Transverse colon (tissue), 3 donors: Measurements from ENCODE around the gene TMOD1.

Source experiments
- CTCF ChIP-seq, 5 experiments: fragments of 200-600 bp in 3 of 5; fragments of 450-650 bp in 2 of 5; sonication (generic) in 3 of 5; IDR thresholded peaks; 1 replicate in 2 of 5; 2 replicates in 3 of 5; pipeline ENCODE4 v1.5.1; 2016 to 2017; ENCODE audit warnings: antibody characterized with exemption in 5 of 5, inconsistent platforms in 3 of 5, mild to moderate bottlenecking in 2 of 5, moderate library complexity in 1 of 5
- EP300 ChIP-seq: sonication (generic); formaldehyde crosslinking; IDR thresholded peaks from one replicate; pipeline ENCODE4 v1.6.1; 2017; ENCODE audit warnings: antibody characterized with exemption, low read depth
- POLR2A ChIP-seq: fragments of 450-650 bp; IDR thresholded peaks from one replicate; pipeline ENCODE4 v1.6.1; 2016; ENCODE audit warnings: antibody characterized with exemption, mild to moderate bottlenecking, moderate library complexity

GRCh38 chr9:97510797-97511654 is 9.6 kb downstream of the TMOD1 start:
- TF ChIP-seq CTCF (IDR thresholded peaks at IDR 0.05) (no peak), EP300 (no peak), POLR2A (no peak)
